ENCODE results near the gene SH3BP4. TPM values are rescaled to one million over a fixed set of nuclear protein-coding genes. Genes with fewer than 3 reads are reported as not detected.

SH3BP4 gene
- total RNA-seq, 2 experiments from 2014 or later: 0.18 to 0.33 TPM

- Mint-ChIP-seq H3K36me3 (no peaks in the 10 kb centered on the region), H3K27ac (no peak overlapping the region), H3K4me1 (no peaks in the 10 kb centered on the region), H3K9me3 (peaks cover 3% of the 10 kb centered on the region), H3K27me3 (no peaks in the 10 kb centered on the region), H3K4me3 (no peak overlapping the region)
- DNase-seq: no peak
Measured at GRCh38 chr2:234981197-234982095, 29.6 kb downstream of the SH3BP4 start.

- H3K4me1 Mint-ChIP-seq: no peaks in the 10 kb centered on the region
- H3K27me3 Mint-ChIP-seq: peaks cover under 1% of the 10 kb centered on the region
- H3K4me3 Mint-ChIP-seq: no peak overlapping the region
- no peak for DNase-seq
- H3K9me3 Mint-ChIP-seq: peaks cover 3% of the 10 kb centered on the region
- no peaks in the 10 kb centered on the region for H3K36me3 Mint-ChIP-seq
- no peak overlapping the region for H3K27ac Mint-ChIP-seq
Measured at GRCh38 chr2:234982096-234982834, 30.4 kb downstream of the SH3BP4 start.

GRCh38 chr2:234983011-234983726 lies 31.4 kb downstream of the SH3BP4 start:
- peaks cover 3% of the 10 kb centered on the region for H3K9me3 Mint-ChIP-seq

GRCh38 chr2:234985608-234986245 lies 33.9 kb downstream of the SH3BP4 start:
- no peak for DNase-seq
- Mint-ChIP-seq H3K27ac (no peak overlapping the region), H3K4me1 (no peaks in the 10 kb centered on the region), H3K27me3 (peaks cover 12% of the 10 kb centered on the region), H3K9me3 (no peaks in the 10 kb centered on the region), H3K36me3 (no peaks in the 10 kb centered on the region), H3K4me3 (no peak overlapping the region)

More at GRCh38 chr2:234983011-234983726, 31.4 kb downstream of the SH3BP4 start:
- DNase-seq: no peak
- Mint-ChIP-seq H3K27me3 (peaks cover 7% of the 10 kb centered on the region), H3K27ac (no peak overlapping the region), H3K4me1 (no peaks in the 10 kb centered on the region), H3K36me3 (no peaks in the 10 kb centered on the region), H3K4me3 (no peak overlapping the region)

- Mint-ChIP-seq H3K4me3 (no peak overlapping the region), H3K36me3 (no peaks in the 10 kb centered on the region), H3K27me3 (peaks cover 12% of the 10 kb centered on the region), H3K4me1 (no peaks in the 10 kb centered on the region), H3K9me3 (no peaks in the 10 kb centered on the region), H3K27ac (no peak overlapping the region)
- no peak for DNase-seq
Measured at GRCh38 chr2:234986390-234986789, 34.6 kb downstream of the SH3BP4 start.

GRCh38 chr2:234986876-234987720 lies 35.3 kb downstream of the SH3BP4 start:
- no peak overlapping the region for H3K4me3 Mint-ChIP-seq
- no peaks in the 10 kb centered on the region for H3K4me1 Mint-ChIP-seq
- H3K27ac Mint-ChIP-seq: no peak overlapping the region
- no peaks in the 10 kb centered on the region for H3K36me3 Mint-ChIP-seq
- H3K9me3 Mint-ChIP-seq: no peaks in the 10 kb centered on the region
- DNase-seq: no peak
- peaks cover 12% of the 10 kb centered on the region for H3K27me3 Mint-ChIP-seq

- Mint-ChIP-seq H3K4me3 (no peak overlapping the region), H3K36me3 (no peaks in the 10 kb centered on the region), H3K4me1 (no peaks in the 10 kb centered on the region), H3K9me3 (no peaks in the 10 kb centered on the region), H3K27ac (no peak overlapping the region), H3K27me3 (peaks cover 12% of the 10 kb centered on the region)
- DNase-seq: no peak
Measured at GRCh38 chr2:234987754-234988153, 35.9 kb downstream of the SH3BP4 start.

- H3K27ac Mint-ChIP-seq: no peak overlapping the region
Measured at GRCh38 chr2:234988491-234988890, 36.7 kb downstream of the SH3BP4 start.

GRCh38 chr2:234989183-234989701 lies 37.4 kb downstream of the SH3BP4 start:
- no peak for DNase-seq
- peaks cover 16% of the 10 kb centered on the region for H3K27me3 Mint-ChIP-seq
- H3K4me1 Mint-ChIP-seq: no peaks in the 10 kb centered on the region
- H3K27ac Mint-ChIP-seq: no peak overlapping the region
- H3K36me3 Mint-ChIP-seq: no peaks in the 10 kb centered on the region
- no peaks in the 10 kb centered on the region for H3K9me3 Mint-ChIP-seq
- no peak overlapping the region for H3K4me3 Mint-ChIP-seq

More at GRCh38 chr2:234988491-234988890, 36.7 kb downstream of the SH3BP4 start:
- Mint-ChIP-seq H3K9me3 (no peaks in the 10 kb centered on the region), H3K36me3 (no peaks in the 10 kb centered on the region), H3K4me3 (no peak overlapping the region), H3K27me3 (peaks cover 16% of the 10 kb centered on the region), H3K4me1 (no peaks in the 10 kb centered on the region)
- DNase-seq: no peak

GRCh38 chr2:234990300-234990699 lies 38.5 kb downstream of the SH3BP4 start:
- Mint-ChIP-seq H3K4me3 (no peak overlapping the region), H3K4me1 (no peaks in the 10 kb centered on the region), H3K27me3 (peaks cover 16% of the 10 kb centered on the region), H3K36me3 (no peaks in the 10 kb centered on the region), H3K9me3 (no peaks in the 10 kb centered on the region), H3K27ac (no peak overlapping the region)
- no peak for DNase-seq

- H3K27me3 Mint-ChIP-seq: peaks cover 16% of the 10 kb centered on the region
- no peak overlapping the region for H3K27ac Mint-ChIP-seq
- no peaks in the 10 kb centered on the region for H3K36me3 Mint-ChIP-seq
- no peak overlapping the region for H3K4me3 Mint-ChIP-seq
- no peaks in the 10 kb centered on the region for H3K9me3 Mint-ChIP-seq
- no peak for DNase-seq
- H3K4me1 Mint-ChIP-seq: no peaks in the 10 kb centered on the region
Measured at GRCh38 chr2:234991290-234991689, 39.5 kb downstream of the SH3BP4 start.

- Mint-ChIP-seq H3K27me3 (peaks cover 16% of the 10 kb centered on the region), H3K4me1 (no peaks in the 10 kb centered on the region), H3K4me3 (no peak overlapping the region), H3K9me3 (no peaks in the 10 kb centered on the region), H3K36me3 (no peaks in the 10 kb centered on the region), H3K27ac (no peak overlapping the region)
- no peak for DNase-seq
Measured at GRCh38 chr2:234991793-234992192, 40.0 kb downstream of the SH3BP4 start.

GRCh38 chr2:234992196-234992595 lies 40.4 kb downstream of the SH3BP4 start:
- H3K27me3 Mint-ChIP-seq: peaks cover 16% of the 10 kb centered on the region
- H3K4me1 Mint-ChIP-seq: no peaks in the 10 kb centered on the region
- H3K36me3 Mint-ChIP-seq: no peaks in the 10 kb centered on the region
- H3K4me3 Mint-ChIP-seq: no peak overlapping the region
- H3K9me3 Mint-ChIP-seq: no peaks in the 10 kb centered on the region
- DNase-seq: no peak
- H3K27ac Mint-ChIP-seq: no peak overlapping the region

Data from activated naive CD8-positive, alpha-beta T cell treated with anti-CD3 and anti-CD28 coated beads for 36 hours (primary cell).